ACHN (cell line): ENCODE measurements around the gene BLACAT1.

Experiments used
- DNase-seq: peaks from one replicate; pipeline ENCODE4 v3.0.0-alpha.2; 2015
- in situ Hi-C: cut with HindIII; loops from 2 replicates; pipeline ENCODE4 v1.10.0; 2017; ENCODE audit warnings: low sequenced_read_pairs, low pct_ligation_motif_present, low pct_unique_long_range_greater_than_20kb

The BLACAT1 gene

GRCh38 chr1:205465392-205465791, 9.5 kb upstream of the BLACAT1 start:
- in situ Hi-C loops = no loop called here
- DNase-seq = no peak

GRCh38 chr1:205458777-205459566, 3.1 kb upstream of the BLACAT1 start:
- in situ Hi-C loops = no loop called here

DNA sequence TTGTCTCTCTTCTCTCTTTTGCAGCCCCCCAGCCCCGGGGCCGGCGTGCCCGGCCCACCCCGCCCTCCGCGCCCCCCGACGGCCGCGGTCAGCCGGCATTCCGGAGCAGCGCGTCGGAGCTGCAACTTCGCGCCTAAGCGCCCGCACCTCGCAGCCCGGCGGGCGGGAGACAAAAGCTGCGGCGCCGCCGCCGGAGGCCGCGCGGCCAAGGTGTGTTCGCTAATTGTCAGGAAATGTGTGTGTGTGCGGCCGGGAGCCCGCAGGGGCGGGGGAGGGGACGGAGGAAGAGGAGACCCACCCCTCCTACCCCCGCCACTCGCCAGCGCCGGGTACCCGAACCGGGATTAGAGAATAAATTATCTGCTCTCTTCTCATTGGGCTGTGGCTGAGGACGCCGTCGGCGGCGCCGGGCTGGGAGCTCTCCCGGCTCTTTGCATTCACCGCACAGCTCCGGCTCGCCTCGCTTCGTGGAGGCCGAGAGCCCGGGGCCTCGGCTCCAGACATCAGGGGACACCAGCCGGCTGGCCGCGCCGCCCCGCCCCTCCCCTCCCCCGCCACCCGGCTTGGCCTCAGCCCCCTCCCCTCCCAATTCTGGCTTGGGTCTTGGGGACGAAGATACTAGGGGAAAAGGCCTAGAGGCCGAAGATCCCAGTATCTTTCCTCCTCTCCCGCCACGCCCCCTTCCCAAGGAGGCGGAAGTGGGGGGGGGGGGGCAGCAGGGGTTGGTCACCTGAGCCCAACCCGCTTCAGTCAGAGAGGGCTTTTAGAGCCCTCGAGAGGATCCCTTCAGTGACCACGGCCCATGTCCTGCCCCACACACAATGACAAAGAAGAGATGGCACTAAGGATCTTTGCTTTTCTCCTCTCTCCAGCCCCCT, 1.3 kb upstream of the BLACAT1 start:
- in situ Hi-C loops = no loop called here
- no peak for DNase-seq

More at GRCh38 chr1:205458777-205459566, 3.1 kb upstream of the BLACAT1 start:
- DNase-seq = peak; percentile 69

- DNase-seq = no peak
- in situ Hi-C loops = no loop called here
Observed at GRCh38 chr1:205456383-205456867, 580 bp upstream of the BLACAT1 start.

DNA sequence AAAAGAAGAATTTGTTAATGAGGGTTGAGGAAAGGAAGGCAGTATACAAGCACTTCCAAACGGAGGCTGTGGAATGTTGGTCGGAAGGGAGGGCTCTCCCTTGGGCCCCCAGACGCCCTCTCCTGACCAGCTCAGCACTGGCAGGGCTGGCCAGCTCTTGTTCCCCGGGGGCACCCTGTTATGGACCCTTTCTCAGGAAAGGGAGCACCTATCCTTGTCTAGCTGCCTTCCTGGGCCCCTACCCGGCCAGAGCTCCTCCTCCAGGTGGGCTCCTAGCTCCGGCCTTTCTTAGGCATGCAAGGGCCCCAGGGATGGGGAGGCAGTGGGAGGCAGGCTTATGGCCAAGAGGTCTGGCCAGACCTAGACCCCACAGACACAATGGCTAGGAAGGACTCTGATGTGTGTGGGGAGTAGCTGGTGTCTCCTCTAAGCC, 926 bp downstream of the BLACAT1 start:
- in situ Hi-C loops = no loop called here
- no peak for DNase-seq

GRCh38 chr1:205453466-205453865, 2.4 kb downstream of the BLACAT1 start:
- in situ Hi-C loops = no loop called here
- no peak for DNase-seq

GRCh38 chr1:205452933-205453332, 2.9 kb downstream of the BLACAT1 start:
- in situ Hi-C loops = no loop called here
- DNase-seq = no peak

- DNase-seq = no peak
- in situ Hi-C loops = no loop called here
Observed at GRCh38 chr1:205452364-205452763, 3.5 kb downstream of the BLACAT1 start.

GRCh38 chr1:205451759-205452164, 4.1 kb downstream of the BLACAT1 start:
- no peak for DNase-seq
- in situ Hi-C loops = no loop called here

DNA sequence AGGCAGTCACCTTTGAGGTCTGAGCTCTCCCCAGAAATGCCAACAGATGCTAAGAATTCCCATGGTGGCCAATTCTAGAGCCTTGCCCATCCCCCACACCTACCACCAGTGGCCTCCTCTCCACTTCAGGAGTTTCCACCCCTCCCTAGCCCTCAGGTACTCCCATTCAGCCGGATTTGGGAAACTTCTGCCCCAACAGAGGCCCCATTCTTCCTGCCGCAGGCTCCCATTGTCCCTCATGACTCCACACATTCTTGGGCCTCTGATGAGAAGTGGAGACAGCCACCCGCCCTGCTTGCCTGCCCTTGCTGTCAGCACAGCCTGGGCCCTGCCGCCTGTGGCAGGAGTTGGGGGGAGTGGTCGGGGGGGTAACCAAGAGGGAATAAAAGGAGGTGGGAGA, 4.6 kb downstream of the BLACAT1 start:
- in situ Hi-C loops = no loop called here
- DNase-seq = no peak

DNA sequence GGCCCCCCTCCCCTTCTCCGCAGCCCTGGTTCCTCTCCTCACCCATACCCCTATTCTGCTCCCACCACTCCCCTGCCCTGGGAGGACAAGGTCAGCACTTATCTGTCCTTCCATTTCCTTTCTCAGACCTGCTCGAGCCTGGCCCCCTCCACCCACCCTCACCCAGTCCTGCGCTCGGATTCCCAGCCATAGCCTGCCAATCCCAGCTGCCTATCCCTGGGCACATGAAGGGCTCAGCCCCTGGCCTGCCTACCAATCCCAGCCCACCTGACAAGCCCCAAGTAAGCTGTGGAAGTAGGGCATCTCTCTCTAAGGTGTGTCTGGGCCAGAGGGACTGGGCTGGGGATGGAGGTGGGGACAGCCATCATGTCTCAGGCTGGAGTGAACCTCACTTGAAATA, 5.4 kb downstream of the BLACAT1 start:
- no peak for DNase-seq
- in situ Hi-C loops = no loop called here

DNA sequence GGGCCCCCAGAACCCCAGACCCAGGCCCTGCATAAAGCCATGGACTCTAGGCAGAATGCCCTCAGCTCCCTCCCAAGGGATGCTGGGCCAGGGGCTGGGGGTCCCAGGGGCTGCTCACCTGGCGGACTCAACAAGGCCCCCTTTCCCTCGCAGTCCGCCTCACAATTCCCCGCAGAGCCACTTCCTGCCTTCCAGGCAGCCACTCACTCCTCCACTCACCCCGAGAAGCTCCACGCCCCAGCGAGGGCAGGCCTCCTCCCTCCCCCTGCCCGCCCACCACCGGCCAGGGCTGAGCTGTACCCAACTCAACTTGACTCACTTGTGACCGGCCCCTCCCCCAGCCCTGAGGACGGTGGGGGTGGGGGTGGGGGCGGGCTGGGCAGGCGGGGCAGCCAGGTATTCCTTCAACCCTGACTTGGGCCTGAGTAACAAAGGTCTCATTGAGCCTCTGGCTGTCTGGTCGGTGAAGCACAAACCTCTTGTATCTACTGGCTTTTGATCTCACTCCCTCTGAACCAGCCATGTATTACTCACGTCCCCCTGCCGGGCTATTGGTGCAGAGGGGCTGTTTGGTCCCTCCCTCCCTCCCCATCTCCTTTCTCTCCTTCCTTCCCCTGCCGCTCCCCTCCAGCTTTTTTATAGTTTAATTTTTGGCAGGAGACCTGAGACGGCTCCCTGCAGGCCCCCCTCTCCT, 5.9 kb downstream of the BLACAT1 start:
- DNase-seq = peak; percentile 86
- in situ Hi-C loops = no loop called here

- in situ Hi-C loops = no loop called here
- no peak for DNase-seq
Observed at GRCh38 chr1:205449254-205449749, 6.5 kb downstream of the BLACAT1 start.

- no peak for DNase-seq
Observed at GRCh38 chr1:205448540-205449253, 7.1 kb downstream of the BLACAT1 start.

DNA sequence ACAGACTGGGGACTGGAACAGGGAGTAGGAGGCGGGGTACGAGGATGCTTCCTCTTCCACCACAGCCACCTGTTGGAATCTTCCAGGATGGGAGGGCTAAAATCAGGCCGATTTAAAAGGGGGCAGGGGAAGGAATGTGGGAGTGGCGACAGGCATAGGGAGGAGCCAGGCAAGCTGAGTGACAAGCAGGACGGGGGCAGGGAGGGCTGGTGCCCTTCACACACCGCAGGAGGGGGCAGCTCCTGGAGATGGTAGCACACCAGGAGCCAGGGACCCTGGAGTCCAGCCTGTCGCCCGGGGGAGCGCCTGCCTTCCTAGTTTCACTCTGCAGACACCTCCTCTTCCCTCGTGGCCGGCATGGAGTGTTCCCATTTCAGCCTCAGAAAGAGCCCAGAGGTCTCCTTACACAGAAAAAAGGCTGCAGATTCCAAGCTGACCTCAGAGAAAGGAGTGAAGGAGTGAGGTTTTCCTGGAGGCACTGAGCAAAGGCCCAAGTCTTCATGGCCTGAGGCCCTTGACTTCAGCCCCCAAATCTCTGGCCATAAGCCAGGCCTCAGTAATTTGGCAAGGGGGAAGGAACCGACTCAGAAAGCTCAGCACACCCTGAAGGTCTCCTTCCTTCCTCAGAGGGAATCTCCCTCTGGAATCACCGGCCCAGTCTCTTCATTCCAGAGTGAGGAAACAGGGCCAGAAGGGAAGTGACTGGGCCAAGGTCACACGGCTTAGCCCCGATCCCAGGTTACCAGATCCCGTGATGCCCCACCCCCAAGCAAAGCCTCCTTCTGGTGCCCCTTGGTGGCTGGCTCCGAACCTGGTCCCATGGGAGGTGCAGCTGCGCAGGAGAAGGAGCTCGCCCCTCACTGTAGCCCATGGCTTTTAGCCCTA, 8.1 kb downstream of the BLACAT1 start:
- DNase-seq = no peak
- in situ Hi-C loops = no loop called here

More at GRCh38 chr1:205448540-205449253, 7.1 kb downstream of the BLACAT1 start:
- in situ Hi-C loops = no loop called here

- in situ Hi-C loops = no loop called here
- no peak for DNase-seq
Observed at GRCh38 chr1:205446828-205447227, 9.0 kb downstream of the BLACAT1 start.

DNA sequence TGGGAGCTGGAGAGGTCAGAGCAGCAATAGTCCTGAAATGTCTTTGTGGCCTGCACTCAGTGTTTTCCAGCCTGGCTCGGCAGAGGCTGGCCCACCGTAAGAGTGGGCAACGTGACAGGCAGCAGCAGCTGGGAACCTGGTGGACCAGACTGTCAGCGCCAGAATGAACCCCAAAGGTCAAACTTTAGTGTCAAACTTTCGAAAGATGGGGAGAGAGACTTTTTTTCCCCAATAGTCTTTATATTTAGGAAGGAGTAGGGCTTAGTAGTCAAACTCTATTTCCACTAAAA, 10.3 kb downstream of the BLACAT1 start:
- in situ Hi-C loops = no loop called here
- no peak for DNase-seq
